GM12878 (cell line): Measurements from ENCODE around the gene HDDC3.

Source experiments
- YY1 ChIP-seq: IDR thresholded peaks from 2 replicates; pipeline ENCODE4 v1.6.1; 2011; ENCODE audit warnings: low read depth, mild to moderate bottlenecking, low read length
- TF ChIP-seq, protein P1 (sequence below), 3 experiments: IDR thresholded peaks in 2 of 3; conservative IDR thresholded peaks in 1 of 3; 2 replicates each; pipeline ENCODE4 v1.5.1; 2011; ENCODE audit warnings: low read depth in 3 of 3, low read length in 3 of 3, mild to moderate bottlenecking in 3 of 3, control low read depth in 2 of 3, moderate library complexity in 2 of 3, inconsistent platforms in 1 of 3, mixed read lengths in 1 of 3; ENCODE audit not compliant: control insufficient read depth in 2 of 3, insufficient read depth in 1 of 3; ENCODE audit errors: extremely low read depth in 1 of 3

GRCh38 chr15:90979582-90979981, 47.2 kb upstream of the HDDC3 start:
- TF ChIP-seq, protein P1, sequence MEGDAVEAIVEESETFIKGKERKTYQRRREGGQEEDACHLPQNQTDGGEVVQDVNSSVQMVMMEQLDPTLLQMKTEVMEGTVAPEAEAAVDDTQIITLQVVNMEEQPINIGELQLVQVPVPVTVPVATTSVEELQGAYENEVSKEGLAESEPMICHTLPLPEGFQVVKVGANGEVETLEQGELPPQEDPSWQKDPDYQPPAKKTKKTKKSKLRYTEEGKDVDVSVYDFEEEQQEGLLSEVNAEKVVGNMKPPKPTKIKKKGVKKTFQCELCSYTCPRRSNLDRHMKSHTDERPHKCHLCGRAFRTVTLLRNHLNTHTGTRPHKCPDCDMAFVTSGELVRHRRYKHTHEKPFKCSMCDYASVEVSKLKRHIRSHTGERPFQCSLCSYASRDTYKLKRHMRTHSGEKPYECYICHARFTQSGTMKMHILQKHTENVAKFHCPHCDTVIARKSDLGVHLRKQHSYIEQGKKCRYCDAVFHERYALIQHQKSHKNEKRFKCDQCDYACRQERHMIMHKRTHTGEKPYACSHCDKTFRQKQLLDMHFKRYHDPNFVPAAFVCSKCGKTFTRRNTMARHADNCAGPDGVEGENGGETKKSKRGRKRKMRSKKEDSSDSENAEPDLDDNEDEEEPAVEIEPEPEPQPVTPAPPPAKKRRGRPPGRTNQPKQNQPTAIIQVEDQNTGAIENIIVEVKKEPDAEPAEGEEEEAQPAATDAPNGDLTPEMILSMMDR (IDR thresholded peaks at IDR 0.05 in 2 of 3, conservative IDR thresholded peaks at IDR 0.05 in 1 of 3; ENCODE audit: control insufficient read depth in 2 of 3, extremely low read depth in 1 of 3, insufficient read depth in 1 of 3, low read depth in 3 of 3, low read length in 3 of 3) = no peak
- TF ChIP-seq YY1 = no peak
